CD14-positive monocyte (primary cell): ENCODE measurements around the gene GALNT6. TPM values are rescaled to one million over a fixed set of nuclear protein-coding genes. Genes with fewer than 3 reads are reported as not detected.
A peak's percentile ranks its signal among the peaks of the same experiment; 100 is the strongest.

Experiments used
- DNase-seq, 3 donors: peaks; one replicate each; pipeline ENCODE4 v3.0.0-alpha.2; 2011 to 2022
- H2AFZ ChIP-seq: 2 replicates; pipeline ENCODE4 v1.6.0; 2012; ENCODE audit warnings: mild to moderate bottlenecking, low read depth, low read length, inconsistent platforms; ENCODE audit not compliant: insufficient read depth, poor library complexity, severe bottlenecking
- H3K27ac ChIP-seq, 2 donors: 1 replicate in 1 of 2; 2 replicates in 1 of 2; pipeline ENCODE4 v1.5.1; 2012 to 2013; ENCODE audit warnings: low read length in 2 of 2, control low read depth in 1 of 2, inconsistent platforms in 1 of 2, low read depth in 1 of 2, mild to moderate bottlenecking in 1 of 2
- H3K27me3 ChIP-seq, 2 donors: one replicate each; pipeline versions ENCODE4 v1.6.0 to v1.6.1; 2011 to 2013; ENCODE audit warnings: low read length in 2 of 2; ENCODE audit not compliant: control insufficient read depth in 2 of 2, insufficient read depth in 2 of 2
- H3K36me3 ChIP-seq, 2 donors: replicated peaks in 1 of 2; 1 replicate in 1 of 2; 2 replicates in 1 of 2; pipeline versions ENCODE4 v1.5.1 to v1.6.1; 2012 to 2013; ENCODE audit warnings: low read length in 2 of 2, control low read depth in 1 of 2, inconsistent platforms in 1 of 2, mild to moderate bottlenecking in 1 of 2; ENCODE audit not compliant: insufficient read depth in 2 of 2, control insufficient read depth in 1 of 2
- H3K4me1 ChIP-seq, 2 donors: 1 replicate in 1 of 2; 2 replicates in 1 of 2; pipeline versions ENCODE4 v1.5.1 to v1.6.1; 2012 to 2013; ENCODE audit warnings: low read length in 2 of 2, control low read depth in 1 of 2, inconsistent platforms in 1 of 2, mild to moderate bottlenecking in 1 of 2, moderate library complexity in 1 of 2; ENCODE audit not compliant: insufficient read depth in 2 of 2, control insufficient read depth in 1 of 2
- H3K4me2 ChIP-seq: replicated peaks from 2 replicates; pipeline ENCODE3; 2012; ENCODE audit warnings: low read length, moderate library complexity, mild to moderate bottlenecking; ENCODE audit not compliant: poor library complexity, severe bottlenecking; ENCODE audit errors: extremely low read depth
- H3K4me3 ChIP-seq, 3 experiments: fragments of 200-600 bp in 1 of 3; sonication (generic) in 1 of 3; replicated peaks in 1 of 3; 1 replicate in 2 of 3; 2 replicates in 1 of 3; pipeline ENCODE4 v1.5.1; 2011 to 2013; ENCODE audit warnings: low read length in 3 of 3, mild to moderate bottlenecking in 3 of 3, control low read depth in 2 of 3, low read depth in 2 of 3, inconsistent platforms in 1 of 3, moderate library complexity in 1 of 3
- H3K79me2 ChIP-seq: 2 replicates; pipeline ENCODE4 v1.6.0; 2012; ENCODE audit warnings: mild to moderate bottlenecking, control low read depth, inconsistent platforms, low read length, moderate library complexity; ENCODE audit not compliant: insufficient read depth
- H3K9ac ChIP-seq: 2 replicates; pipeline ENCODE4 v1.6.0; 2017; ENCODE audit warnings: low read length, mild to moderate bottlenecking; ENCODE audit not compliant: insufficient read depth, poor library complexity, severe bottlenecking
- H3K9me3 ChIP-seq, 2 donors: replicated peaks in 1 of 2; 1 replicate in 1 of 2; 2 replicates in 1 of 2; pipeline versions ENCODE4 v1.5.1 to v1.6.1; 2012 to 2013; ENCODE audit warnings: low read length in 2 of 2, control low read depth in 1 of 2; ENCODE audit not compliant: control insufficient read depth in 1 of 2, insufficient read depth in 1 of 2
- H4K20me1 ChIP-seq: 2 replicates; pipeline ENCODE4 v1.6.0; 2012; ENCODE audit warnings: mild to moderate bottlenecking, low read length, control low read depth, moderate library complexity; ENCODE audit not compliant: insufficient read depth
- H3K27ac Mint-ChIP-seq, 7 donors: one replicate each; pipeline ENCODE4 v1.8.0; 2020; ENCODE audit warnings: mild to moderate bottlenecking in 7 of 7, mixed read lengths in 7 of 7, moderate library complexity in 6 of 7, inconsistent platforms in 2 of 7
- H3K27me3 Mint-ChIP-seq, 3 donors: one replicate each; pipeline ENCODE4 v1.8.0; 2021 to 2022; ENCODE audit warnings: low read depth in 3 of 3, mild to moderate bottlenecking in 3 of 3, mixed read lengths in 3 of 3, moderate library complexity in 3 of 3, inconsistent platforms in 1 of 3
- H3K36me3 Mint-ChIP-seq, 2 donors: one replicate each; pipeline ENCODE4 v1.8.0; 2020; ENCODE audit warnings: mixed read lengths in 2 of 2, inconsistent platforms in 1 of 2, mild to moderate bottlenecking in 1 of 2
- H3K4me1 Mint-ChIP-seq: one replicate; pipeline ENCODE4 v1.8.0; 2020; ENCODE audit warnings: mild to moderate bottlenecking, mixed read lengths
- H3K4me3 Mint-ChIP-seq, 2 donors: one replicate each; pipeline ENCODE4 v1.8.0; 2020; ENCODE audit warnings: mild to moderate bottlenecking in 2 of 2, mixed read lengths in 2 of 2, moderate library complexity in 1 of 2
- H3K9me3 Mint-ChIP-seq, 7 donors: one replicate each; pipeline ENCODE4 v1.8.0; 2020 to 2022; ENCODE audit warnings: mixed read lengths in 7 of 7, mild to moderate bottlenecking in 6 of 7, moderate library complexity in 6 of 7, inconsistent platforms in 2 of 7
- WGBS: methylation state at CpG from one replicate; pipeline ENCODE4 v1.1.5; 2013; ENCODE audit warnings: missing lambda C conversion rate; ENCODE audit not compliant: insufficient coverage; 5-methylcytosine and 5-hydroxymethylcytosine counted together
- intact Hi-C, 2 donors: fragments of 100-400 bp; cut with micrococcal nuclease; formaldehyde crosslinking; loops; one replicate each; pipeline versions ENCODE4 v1.15.0 to v1.15.1; 2023
- polyA plus RNA-seq, 3 donors: library from polyadenylated mRNA; depleted of rRNA in 1 of 3; unstranded in 2 of 3; stranded (reverse) in 1 of 3; fragments of 300-500 nt in 2 of 3; fragments of >200 nt in 1 of 3; fragmentation: Illumina TruSeq in 2 of 3; gene quantifications; 1 replicate in 2 of 3; 2 replicates in 1 of 3; pipeline ENCODE4 v1.2.3, GENCODE V29; 2012 to 2021
- TF ChIP-seq, protein P1 (sequence below): fragments of 200-600 bp; IDR thresholded peaks from one replicate; pipeline ENCODE4 v1.8.0; 2022; ENCODE audit warnings: antibody characterized with exemption, mild to moderate bottlenecking

The GALNT6 gene
- polyA plus RNA-seq, 3 donors: 3.2 to 12.9 (median 10.4) TPM

DNA sequence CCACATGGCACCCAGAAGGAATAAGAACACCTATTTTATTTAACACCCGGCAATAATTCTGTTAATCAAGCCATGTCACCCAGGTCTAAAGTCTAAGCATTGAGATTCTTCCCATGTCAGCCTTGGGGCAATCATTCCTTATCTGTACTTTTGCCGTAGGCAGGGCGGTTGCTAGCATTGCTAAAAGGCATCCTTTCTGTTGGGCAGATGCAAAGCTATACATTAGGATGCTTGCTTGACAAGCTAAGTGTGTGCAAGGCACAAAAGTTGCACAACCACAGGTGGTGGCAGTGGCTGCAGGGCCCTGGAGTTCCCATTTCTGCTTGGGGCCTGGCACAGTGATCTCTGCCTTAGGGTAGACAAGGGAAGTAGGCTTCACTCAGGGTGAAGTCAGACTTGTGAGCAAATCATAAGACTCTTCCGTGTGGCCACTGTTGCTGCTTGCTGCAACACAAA lies 12.5 kb upstream of the GALNT6 start:
- peak; percentile 78 to 87 (median 85) for DNase-seq
- Histone ChIP-seq H3K4me1 (peaks cover 20 to 21% of the 10 kb centered on the region in 2 donors), H3K4me2 (peak overlapping the region; percentile 35), H3K27ac (peak overlapping the region; percentile 22 to 68), H4K20me1 (no peaks in the 10 kb centered on the region), H3K9ac (no peak overlapping the region), H3K9me3 (no peaks in the 10 kb centered on the region), H3K36me3 (no peaks in the 10 kb centered on the region), H3K4me3 (peak overlapping the region in 1 of 3 experiments; percentile 7), H2AFZ (peak overlapping the region; percentile 37), H3K79me2 (no peaks in the 10 kb centered on the region), H3K27me3 (no peaks in the 10 kb centered on the region)
- intact Hi-C loops: no loop called here
- Mint-ChIP-seq H3K4me1 (peaks cover 22% of the 10 kb centered on the region), H3K9me3 (no peaks in the 10 kb centered on the region), H3K36me3 (peaks cover 0 to 11% of the 10 kb centered on the region in 2 donors), H3K27me3 (peaks cover 2 to 7% (median 2%) of the 10 kb centered on the region in 3 donors), H3K27ac (peak overlapping the region; percentile 82 to 93 (median 91)), H3K4me3 (peak overlapping the region; percentile 46 to 81)
- WGBS: 4% methylated on average over 3 of the region's 4 CpGs
- TF ChIP-seq, protein P1, sequence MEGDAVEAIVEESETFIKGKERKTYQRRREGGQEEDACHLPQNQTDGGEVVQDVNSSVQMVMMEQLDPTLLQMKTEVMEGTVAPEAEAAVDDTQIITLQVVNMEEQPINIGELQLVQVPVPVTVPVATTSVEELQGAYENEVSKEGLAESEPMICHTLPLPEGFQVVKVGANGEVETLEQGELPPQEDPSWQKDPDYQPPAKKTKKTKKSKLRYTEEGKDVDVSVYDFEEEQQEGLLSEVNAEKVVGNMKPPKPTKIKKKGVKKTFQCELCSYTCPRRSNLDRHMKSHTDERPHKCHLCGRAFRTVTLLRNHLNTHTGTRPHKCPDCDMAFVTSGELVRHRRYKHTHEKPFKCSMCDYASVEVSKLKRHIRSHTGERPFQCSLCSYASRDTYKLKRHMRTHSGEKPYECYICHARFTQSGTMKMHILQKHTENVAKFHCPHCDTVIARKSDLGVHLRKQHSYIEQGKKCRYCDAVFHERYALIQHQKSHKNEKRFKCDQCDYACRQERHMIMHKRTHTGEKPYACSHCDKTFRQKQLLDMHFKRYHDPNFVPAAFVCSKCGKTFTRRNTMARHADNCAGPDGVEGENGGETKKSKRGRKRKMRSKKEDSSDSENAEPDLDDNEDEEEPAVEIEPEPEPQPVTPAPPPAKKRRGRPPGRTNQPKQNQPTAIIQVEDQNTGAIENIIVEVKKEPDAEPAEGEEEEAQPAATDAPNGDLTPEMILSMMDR: no peak

DNA sequence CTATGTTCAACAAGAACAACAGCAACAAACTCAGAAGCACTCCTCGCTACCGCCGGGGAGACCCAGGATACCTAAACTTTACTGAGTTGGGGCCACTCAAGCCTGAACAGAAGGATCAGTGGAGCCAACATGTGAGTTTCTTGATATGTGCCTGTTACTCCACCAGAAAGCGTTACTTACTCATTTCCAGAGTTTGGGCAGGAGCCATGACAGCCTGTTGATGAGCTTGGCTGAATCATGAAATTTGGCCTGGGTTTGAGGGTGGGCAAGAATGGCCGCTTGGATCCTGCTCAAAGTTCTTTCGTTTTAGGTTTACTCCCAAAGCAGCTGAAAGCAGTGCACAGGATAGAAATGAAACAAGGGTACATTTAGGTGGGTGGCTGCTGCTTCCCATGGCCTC lies 12.0 kb upstream of the GALNT6 start:
- Histone ChIP-seq H3K9me3 (no peaks in the 10 kb centered on the region), H3K4me2 (no peak overlapping the region), H3K4me3 (no peak overlapping the region), H2AFZ (no peak overlapping the region), H4K20me1 (no peaks in the 10 kb centered on the region), H3K27ac (peak overlapping the region in 1 of 2 donors; percentile 68), H3K36me3 (no peaks in the 10 kb centered on the region), H3K79me2 (no peaks in the 10 kb centered on the region), H3K27me3 (no peaks in the 10 kb centered on the region), H3K4me1 (peaks cover 23 to 27% of the 10 kb centered on the region in 2 donors), H3K9ac (no peak overlapping the region)
- TF ChIP-seq, protein P1: no peak
- no peak for DNase-seq
- 94% methylated on average over 3 of the region's 6 CpGs for WGBS
- Mint-ChIP-seq H3K27ac (peak overlapping the region in 1 of 7 donors; percentile 11), H3K4me3 (no peak overlapping the region), H3K36me3 (peaks cover 0 to 11% of the 10 kb centered on the region in 2 donors), H3K4me1 (peaks cover 27% of the 10 kb centered on the region), H3K27me3 (peaks cover 2 to 7% (median 2%) of the 10 kb centered on the region in 3 donors), H3K9me3 (no peaks in the 10 kb centered on the region)
- intact Hi-C loops: no loop called here
